ENCODE results near the gene TEX36.
"Not testable (repeated sequence)": the region's sequence is repeated elsewhere in the genome, so short reads cannot be mapped to it uniquely, and the experiment has no call there.

TEX36 gene

DNA sequence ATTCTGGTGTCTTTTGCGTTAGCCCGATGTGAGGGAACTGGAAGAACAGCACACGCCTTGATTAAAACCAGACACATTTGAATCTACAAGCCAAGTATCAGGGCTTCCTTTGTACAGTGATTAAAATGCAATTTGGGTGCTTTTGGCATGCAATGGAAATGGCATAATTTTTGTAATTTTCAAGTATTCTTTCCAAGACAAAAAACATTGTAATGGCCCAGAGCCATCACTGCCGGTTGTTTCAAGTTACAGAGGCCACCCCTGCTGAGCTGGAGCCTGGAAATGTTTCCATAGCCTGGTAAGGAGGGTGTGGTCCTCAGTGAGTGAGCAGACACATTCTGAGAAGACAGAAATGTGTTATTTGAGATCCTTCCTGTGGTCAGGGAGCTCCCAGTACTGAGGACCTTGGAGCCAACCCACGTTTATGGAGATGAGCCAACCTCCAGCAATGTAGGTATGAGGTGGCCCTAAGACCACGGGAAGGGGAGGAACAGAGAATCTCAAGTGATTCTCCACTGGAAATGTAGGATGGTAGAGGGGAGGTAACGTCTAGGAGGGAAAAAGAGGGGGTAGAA lies 20.9 kb downstream of the TEX36 start:
- TF ChIP-seq, protein P1, sequence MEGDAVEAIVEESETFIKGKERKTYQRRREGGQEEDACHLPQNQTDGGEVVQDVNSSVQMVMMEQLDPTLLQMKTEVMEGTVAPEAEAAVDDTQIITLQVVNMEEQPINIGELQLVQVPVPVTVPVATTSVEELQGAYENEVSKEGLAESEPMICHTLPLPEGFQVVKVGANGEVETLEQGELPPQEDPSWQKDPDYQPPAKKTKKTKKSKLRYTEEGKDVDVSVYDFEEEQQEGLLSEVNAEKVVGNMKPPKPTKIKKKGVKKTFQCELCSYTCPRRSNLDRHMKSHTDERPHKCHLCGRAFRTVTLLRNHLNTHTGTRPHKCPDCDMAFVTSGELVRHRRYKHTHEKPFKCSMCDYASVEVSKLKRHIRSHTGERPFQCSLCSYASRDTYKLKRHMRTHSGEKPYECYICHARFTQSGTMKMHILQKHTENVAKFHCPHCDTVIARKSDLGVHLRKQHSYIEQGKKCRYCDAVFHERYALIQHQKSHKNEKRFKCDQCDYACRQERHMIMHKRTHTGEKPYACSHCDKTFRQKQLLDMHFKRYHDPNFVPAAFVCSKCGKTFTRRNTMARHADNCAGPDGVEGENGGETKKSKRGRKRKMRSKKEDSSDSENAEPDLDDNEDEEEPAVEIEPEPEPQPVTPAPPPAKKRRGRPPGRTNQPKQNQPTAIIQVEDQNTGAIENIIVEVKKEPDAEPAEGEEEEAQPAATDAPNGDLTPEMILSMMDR (IDR thresholded peaks at IDR 0.05; ENCODE audit: extremely low read depth, missing control alignments) = no peak
- DNase-seq (ENCODE audit: low spot score) = no peak

DNA sequence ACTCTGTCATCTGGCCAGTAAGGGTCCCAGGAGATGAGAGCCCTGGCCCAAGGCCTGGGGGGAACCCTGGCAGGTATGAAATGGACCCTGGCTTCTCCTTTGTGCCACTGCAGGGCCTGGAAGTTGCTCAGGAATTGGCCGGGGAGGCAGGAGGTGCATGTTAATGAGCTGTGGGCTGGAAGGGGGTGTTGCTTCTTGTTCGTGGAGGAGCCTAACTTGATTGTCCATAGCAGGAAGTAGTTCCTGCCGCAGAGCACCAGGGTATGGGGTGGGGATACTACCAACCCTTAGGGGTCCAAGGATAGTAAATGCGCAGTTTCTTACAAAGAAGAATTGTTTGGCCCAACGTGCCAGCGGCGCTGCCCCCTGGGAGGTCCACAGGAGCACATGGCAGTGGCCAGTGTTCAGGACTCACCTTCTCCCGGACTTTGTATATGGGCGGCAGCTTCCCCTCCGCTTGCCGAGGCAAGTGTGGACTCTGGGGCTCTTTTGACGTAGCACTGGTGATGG lies 21.5 kb downstream of the TEX36 start:
- TF ChIP-seq, protein P1 (IDR thresholded peaks at IDR 0.05; ENCODE audit: extremely low read depth, missing control alignments) = no peak
- DNase-seq (ENCODE audit: low spot score) = no peak

DNA sequence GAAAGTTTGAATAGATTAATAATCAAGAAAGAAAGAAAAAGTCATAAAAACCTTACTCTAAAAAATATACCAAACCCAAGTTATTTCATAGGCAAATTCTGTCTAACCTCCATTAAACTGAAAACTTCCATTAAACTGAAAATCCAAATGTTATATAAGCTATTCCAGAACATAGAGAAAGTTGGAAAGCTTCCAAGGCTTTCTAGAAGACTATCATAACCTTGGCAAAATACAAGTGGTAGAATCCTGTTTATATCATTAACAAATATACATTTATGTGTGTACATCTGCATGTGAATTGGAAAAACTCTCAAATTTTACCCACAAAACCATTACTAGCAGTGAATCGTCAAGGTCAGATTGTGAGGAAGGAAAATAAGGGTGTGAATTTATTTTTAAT lies 23.9 kb downstream of the TEX36 start:
- no peak for DNase-seq (ENCODE audit: low spot score)

DNA sequence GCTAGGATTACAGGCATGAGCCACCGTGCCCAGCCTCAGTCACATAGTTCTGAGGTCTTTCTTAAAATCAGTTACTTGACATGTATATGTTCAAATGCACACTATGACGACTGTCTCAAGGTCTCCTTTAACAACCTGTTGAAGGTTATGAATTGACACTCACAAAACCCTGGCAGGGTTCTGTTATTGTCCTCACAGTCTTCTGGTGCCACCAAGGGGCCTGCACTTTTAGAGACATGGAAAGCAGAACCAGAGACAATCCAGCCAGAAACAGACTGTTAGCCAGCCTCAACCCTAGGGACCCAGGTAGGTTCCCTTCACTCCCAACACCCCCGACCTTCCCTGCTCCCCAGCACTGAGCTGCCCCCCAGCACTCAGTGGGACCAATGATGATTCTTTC lies 26.4 kb downstream of the TEX36 start:
- DNase-seq (ENCODE audit: low spot score) = no peak
- TF ChIP-seq, protein P1 (IDR thresholded peaks at IDR 0.05; ENCODE audit: extremely low read depth, missing control alignments) = no peak

More for the DNA sequence above, 23.9 kb downstream of the TEX36 start:
- TF ChIP-seq, protein P1 (IDR thresholded peaks at IDR 0.05; ENCODE audit: extremely low read depth, missing control alignments) = no peak

DNA sequence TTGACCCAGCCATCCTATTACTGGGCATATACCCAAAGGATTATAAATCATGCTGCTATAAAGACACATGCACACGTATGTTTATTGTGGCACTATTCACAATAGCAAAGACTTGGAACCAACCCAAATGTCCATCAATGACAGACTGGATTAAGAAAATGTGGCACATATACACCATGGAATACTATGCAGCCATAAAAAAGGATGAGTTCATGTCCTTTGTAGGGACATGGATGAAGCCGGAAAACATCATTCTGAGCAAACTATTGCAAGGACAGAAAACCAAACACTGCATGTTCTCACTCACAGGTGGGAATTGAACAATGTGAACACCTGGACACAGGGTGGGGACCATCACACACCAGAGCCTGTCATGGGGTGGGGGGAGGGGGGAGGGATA lies 29.9 kb downstream of the TEX36 start:
- not testable (repeated sequence) for DNase-seq (ENCODE audit: low spot score)

DNA sequence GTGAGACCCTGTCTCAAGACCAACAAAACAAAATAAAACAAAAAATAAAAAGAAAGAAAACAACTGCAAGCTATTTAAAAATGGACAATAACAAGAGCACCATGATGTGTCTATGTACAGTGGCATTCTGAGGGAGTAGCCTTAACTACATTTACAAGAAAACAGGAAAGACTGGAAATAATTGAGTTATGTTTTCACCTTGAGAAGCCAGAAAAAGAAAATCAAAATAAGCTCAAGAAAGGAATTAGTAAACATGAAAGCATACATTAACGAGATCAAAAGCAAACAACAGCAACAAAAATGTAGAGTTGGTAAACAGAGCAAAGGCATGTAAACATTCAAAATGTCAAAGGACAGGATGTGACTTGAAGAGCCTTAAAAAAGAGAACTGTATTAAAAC lies 36.7 kb downstream of the TEX36 start:
- no peak for DNase-seq (ENCODE audit: low spot score)
- TF ChIP-seq, protein P1 (IDR thresholded peaks at IDR 0.05; ENCODE audit: extremely low read depth, missing control alignments) = no peak

DNA sequence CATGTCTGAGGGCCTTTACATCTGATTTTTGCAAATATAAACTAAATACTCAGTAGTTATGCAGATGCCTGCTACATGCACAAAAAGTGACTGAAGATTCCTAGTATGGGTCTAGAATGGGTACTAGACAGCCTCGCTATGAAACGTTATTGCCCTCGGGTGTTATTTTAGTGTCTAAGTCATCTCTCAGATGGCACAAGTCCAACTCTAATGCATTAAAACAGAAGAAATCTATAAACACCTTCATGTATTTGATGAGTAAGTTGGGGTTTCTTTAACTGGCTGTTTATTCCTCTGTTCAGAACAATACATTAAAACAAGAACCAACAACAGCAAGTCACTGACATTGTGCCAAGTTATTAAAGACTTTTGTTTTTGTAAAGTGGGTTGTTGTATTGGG lies 41.6 kb downstream of the TEX36 start:
- no peak for DNase-seq (ENCODE audit: low spot score)

More for the DNA sequence above, 41.6 kb downstream of the TEX36 start:
- TF ChIP-seq, protein P1 (IDR thresholded peaks at IDR 0.05; ENCODE audit: extremely low read depth, missing control alignments) = no peak
